HEK293T (cell line): ENCODE data around the gene TSGA10.

ENCODE experiments used
- CTCF ChIA-PET: fragments of 350-600 bp; formaldehyde crosslinking; extraction: SDS; loops from one replicate; lab custom pipeline; 2021; ENCODE audit warnings: antibody characterized with exemption, inconsistent platforms; lab: Yijun Ruan, JAX
- POLR2A ChIA-PET: fragments of 350-600 bp; formaldehyde crosslinking; extraction: SDS; loops from one replicate; lab custom pipeline; 2020; ENCODE audit warnings: antibody characterized with exemption, inconsistent platforms; lab: Yijun Ruan, JAX
- DNase-seq: peaks from one replicate; pipeline ENCODE4 v3.0.0; 2012; ENCODE audit warnings: mixed read lengths; ENCODE audit errors: extremely low spot score
- ARNT ChIP-seq: fragments of 450-650 bp; IDR thresholded peaks from 2 replicates; pipeline ENCODE4 v1.6.1; 2017; ENCODE audit warnings: mild to moderate bottlenecking
- BHLHE40 ChIP-seq: fragments of 450-650 bp; IDR thresholded peaks from 2 replicates; pipeline ENCODE4 v1.6.1; 2016; ENCODE audit warnings: mild to moderate bottlenecking, moderate library complexity, borderline replicate concordance
- CTBP1 ChIP-seq: fragments of 450-650 bp; IDR thresholded peaks from 2 replicates; pipeline ENCODE4 v1.6.1; 2016; ENCODE audit warnings: borderline replicate concordance
- ELF4 ChIP-seq: fragments of 450-650 bp; IDR thresholded peaks from 2 replicates; pipeline ENCODE4 v1.6.1; 2017; ENCODE audit warnings: antibody characterized with exemption
- FOXA1 ChIP-seq: fragments of 450-650 bp; IDR thresholded peaks from 2 replicates; pipeline ENCODE4 v1.6.1; 2016; ENCODE audit warnings: mild to moderate bottlenecking
- FOXK2 ChIP-seq: fragments of 450-650 bp; IDR thresholded peaks from 2 replicates; pipeline ENCODE4 v1.6.1; 2016; ENCODE audit warnings: mild to moderate bottlenecking
- FOXM1 ChIP-seq: fragments of 450-650 bp; IDR thresholded peaks from 2 replicates; pipeline ENCODE4 v1.6.1; 2017; ENCODE audit warnings: mild to moderate bottlenecking, borderline replicate concordance
- HDGF ChIP-seq: fragments of 450-650 bp; IDR thresholded peaks from 2 replicates; pipeline ENCODE4 v1.6.1; 2017; ENCODE audit warnings: antibody characterized with exemption, borderline replicate concordance
- L3MBTL2 ChIP-seq: fragments of 450-650 bp; conservative IDR thresholded peaks from 2 replicates; pipeline ENCODE4 v1.6.1; 2016; ENCODE audit warnings: mild to moderate bottlenecking
- LEF1 ChIP-seq: fragments of 450-650 bp; IDR thresholded peaks from 2 replicates; pipeline ENCODE4 v1.6.1; 2017; ENCODE audit warnings: mild to moderate bottlenecking, borderline replicate concordance
- NFRKB ChIP-seq: fragments of 450-650 bp; IDR thresholded peaks from 2 replicates; pipeline ENCODE4 v1.6.1; 2016; ENCODE audit warnings: mild to moderate bottlenecking, moderate library complexity
- SP1 ChIP-seq: fragments of 450-650 bp; IDR thresholded peaks from 2 replicates; pipeline ENCODE4 v1.6.1; 2017
- SUZ12 ChIP-seq: fragments of 450-650 bp; IDR thresholded peaks from 2 replicates; pipeline ENCODE4 v1.6.1; 2016; ENCODE audit warnings: mild to moderate bottlenecking
- TARDBP ChIP-seq: fragments of 450-650 bp; IDR thresholded peaks from 2 replicates; pipeline ENCODE4 v1.6.1; 2016
- ZNF384 ChIP-seq: fragments of 450-650 bp; IDR thresholded peaks from 2 replicates; pipeline ENCODE4 v1.6.1; 2016
- TF ChIP-seq, protein P1 (sequence below): fragments of 450-650 bp; IDR thresholded peaks from 2 replicates; pipeline ENCODE4 v1.6.1; 2016

Gene TSGA10

DNA sequence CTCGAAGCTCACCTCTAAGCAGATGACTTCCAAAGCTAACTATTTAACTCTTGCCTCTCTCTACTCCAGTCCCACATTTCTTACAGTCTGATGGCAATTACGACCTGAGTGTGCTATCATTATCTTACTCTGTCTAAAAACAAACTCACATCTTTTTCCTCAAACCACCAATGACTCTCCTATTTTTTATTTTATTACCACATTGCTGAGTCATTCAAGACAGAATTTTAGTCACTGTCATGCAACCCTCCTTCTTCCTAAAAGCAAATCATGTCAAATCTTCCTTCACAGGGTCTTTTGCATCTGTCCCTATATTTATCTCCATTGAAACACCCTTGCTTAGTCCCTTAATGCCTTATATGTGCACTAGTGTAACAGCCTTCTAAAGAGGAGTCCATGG, 47.8 kb downstream of the TSGA10 start:
- TF ChIP-seq BHLHE40: no peak
- TF ChIP-seq, protein P1, sequence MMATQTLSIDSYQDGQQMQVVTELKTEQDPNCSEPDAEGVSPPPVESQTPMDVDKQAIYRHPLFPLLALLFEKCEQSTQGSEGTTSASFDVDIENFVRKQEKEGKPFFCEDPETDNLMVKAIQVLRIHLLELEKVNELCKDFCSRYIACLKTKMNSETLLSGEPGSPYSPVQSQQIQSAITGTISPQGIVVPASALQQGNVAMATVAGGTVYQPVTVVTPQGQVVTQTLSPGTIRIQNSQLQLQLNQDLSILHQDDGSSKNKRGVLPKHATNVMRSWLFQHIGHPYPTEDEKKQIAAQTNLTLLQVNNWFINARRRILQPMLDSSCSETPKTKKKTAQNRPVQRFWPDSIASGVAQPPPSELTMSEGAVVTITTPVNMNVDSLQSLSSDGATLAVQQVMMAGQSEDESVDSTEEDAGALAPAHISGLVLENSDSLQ: no peak
- TF ChIP-seq HDGF: no peak
- TF ChIP-seq FOXM1: no peak
- TF ChIP-seq ARNT: no peak
- DNase-seq: no peak
- ChIA-PET POLR2A (no interaction called here), CTCF (no interaction called here)

DNA sequence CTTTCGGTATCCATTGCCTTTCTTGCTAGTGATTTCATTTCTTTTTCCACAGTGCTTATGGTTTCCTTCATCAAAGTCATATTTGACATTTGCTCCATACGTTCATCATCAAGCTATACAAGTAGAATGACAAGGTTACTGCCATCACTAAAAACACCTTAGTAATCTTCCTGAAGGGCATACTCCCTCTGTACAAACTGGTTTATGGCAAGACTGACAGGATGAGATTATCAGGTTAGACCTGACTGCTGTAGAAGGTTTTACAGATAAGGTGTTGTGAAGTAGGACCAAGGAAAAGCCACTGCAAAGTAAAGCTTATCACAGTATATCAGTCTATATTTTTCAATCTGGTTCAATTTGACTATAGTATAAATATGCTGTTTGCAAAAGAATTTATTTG, 50.7 kb downstream of the TSGA10 start:
- ChIA-PET POLR2A (no interaction called here), CTCF (no interaction called here)
- no peak for DNase-seq
- no peak for TF ChIP-seq TARDBP
- TF ChIP-seq LEF1: no peak
- TF ChIP-seq CTBP1: no peak
- TF ChIP-seq SUZ12: no peak
- TF ChIP-seq BHLHE40: no peak
- TF ChIP-seq SP1: no peak
- TF ChIP-seq ARNT: no peak
- no peak for TF ChIP-seq FOXA1
- no peak for TF ChIP-seq NFRKB
- no peak for TF ChIP-seq L3MBTL2
- no peak for TF ChIP-seq FOXK2
- no peak for TF ChIP-seq ZNF384
- TF ChIP-seq HDGF: no peak

DNA sequence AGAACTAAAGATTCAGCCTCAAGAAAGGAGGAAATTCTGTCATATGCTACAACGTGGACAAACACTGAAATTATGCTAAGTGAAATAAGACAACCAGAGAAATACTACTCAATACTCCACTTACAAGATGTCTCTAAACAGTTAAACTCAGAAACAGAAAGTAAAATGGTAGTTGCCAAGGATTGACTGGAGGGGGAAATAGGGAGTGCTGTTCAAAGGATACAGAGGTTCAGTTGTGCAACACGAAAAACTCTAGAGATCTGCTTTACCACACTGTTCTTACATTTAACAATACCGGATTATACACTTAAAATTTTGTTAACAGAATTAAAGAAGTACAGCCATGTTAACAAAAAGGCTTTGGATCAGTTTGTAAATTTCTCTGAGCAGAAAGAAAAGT, 53.0 kb downstream of the TSGA10 start:
- TF ChIP-seq TARDBP (no peak), L3MBTL2 (no peak), SUZ12 (no peak)

DNA sequence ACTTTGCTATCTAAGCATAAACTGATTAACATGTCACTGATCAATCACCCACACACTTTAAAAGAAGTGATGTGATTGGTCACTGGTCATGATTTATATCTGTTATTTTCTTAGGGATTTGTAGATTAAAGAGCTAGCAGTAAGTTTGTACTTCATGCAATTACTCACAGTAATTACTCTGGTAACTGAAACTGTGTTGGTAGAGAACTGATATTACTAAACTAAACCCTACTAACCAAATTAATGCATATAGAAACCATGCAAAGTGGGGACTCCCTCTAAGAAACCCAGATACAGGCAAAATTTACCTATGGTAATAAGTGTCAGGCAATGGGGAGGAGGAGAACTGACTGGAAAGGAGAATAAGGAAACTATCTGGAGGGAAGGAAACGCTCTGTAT, 58.0 kb downstream of the TSGA10 start:
- POLR2A ChIA-PET: no interaction called here
- DNase-seq: no peak
- CTCF ChIA-PET: no interaction called here
- TF ChIP-seq SUZ12 (no peak), HDGF (no peak), ELF4 (no peak)
- TF ChIP-seq, protein P1: no peak

More for the DNA sequence above, 53.0 kb downstream of the TSGA10 start:
- ChIA-PET POLR2A (interaction anchor here (0.7 kb wide), 1 partner anchor 174 kb away, joined by 3 read pairs; no protein-coding TSS in a partner anchor), CTCF (no interaction called here)
- DNase-seq: no peak

DNA sequence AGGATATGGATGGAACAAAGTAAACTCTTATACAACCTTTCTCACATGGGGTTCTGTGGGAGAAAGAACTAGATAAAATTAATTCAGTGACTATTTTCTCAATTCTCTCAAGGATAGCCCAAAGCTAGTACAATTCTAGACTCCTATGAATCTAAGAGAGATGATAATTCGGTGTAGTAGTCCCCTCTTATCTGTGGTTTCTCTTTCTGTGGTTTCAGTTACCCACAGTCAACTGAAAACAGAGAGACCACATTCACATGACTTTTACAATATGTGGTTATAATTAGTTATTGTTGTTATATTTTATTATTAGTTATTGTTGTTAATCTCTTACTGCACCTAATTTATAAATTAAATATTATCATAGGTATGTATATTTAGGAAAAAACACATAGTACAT, 66.7 kb downstream of the TSGA10 start:
- CTCF ChIA-PET: no interaction called here
- POLR2A ChIA-PET: no interaction called here
- DNase-seq: no peak
- TF ChIP-seq ELF4 (no peak), L3MBTL2 (no peak), FOXA1 (no peak)

DNA sequence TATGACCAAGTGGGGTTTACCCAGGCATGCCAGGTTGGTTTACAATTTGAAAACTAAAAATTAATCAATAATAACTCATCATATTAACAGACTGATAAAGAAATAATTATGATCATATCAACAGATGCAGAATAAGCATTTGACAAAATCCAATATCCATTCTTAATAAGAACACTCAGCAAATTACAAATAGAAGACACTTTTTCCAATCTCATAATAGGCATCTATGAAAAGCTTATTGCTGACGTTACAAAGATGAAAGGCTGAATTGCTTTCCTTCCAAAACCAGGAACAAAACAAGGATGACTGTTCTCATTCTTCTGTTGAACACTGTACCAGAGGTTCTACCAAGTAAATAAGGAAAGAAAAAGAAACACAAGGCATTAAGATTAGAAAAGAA, 68.4 kb downstream of the TSGA10 start:
- TF ChIP-seq L3MBTL2 (no peak), ARNT (no peak), ELF4 (no peak), FOXM1 (no peak), FOXA1 (no peak), LEF1 (no peak), TARDBP (no peak), ZNF384 (no peak), HDGF (no peak), SP1 (no peak)
- TF ChIP-seq, protein P1: no peak
- DNase-seq: no peak
- ChIA-PET CTCF (no interaction called here), POLR2A (interaction anchor here (0.9 kb wide), 1 partner anchor 69 kb away, joined by 3 read pairs; no protein-coding TSS in a partner anchor)

DNA sequence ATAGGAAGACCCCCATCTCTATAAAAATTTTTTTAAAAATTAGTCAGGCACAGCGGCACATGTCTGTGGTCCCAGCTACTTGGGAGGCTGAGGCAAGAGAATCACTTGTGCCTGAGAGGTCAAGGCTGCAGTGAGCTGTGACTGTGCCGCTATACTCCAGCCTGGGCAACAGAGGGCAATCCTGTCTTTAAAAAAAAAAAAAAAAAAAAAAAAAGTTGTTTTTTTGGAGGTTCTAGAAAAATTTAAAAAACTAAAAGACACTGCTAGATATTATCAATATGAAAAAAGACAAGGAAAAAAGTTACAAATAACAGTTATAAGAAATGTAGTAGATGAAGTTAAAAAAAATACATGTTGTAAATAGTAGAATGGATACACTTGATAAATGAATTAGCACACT, 69.3 kb downstream of the TSGA10 start:
- POLR2A ChIA-PET: no interaction called here
- TF ChIP-seq ZNF384: peak; percentile 90
- no peak for TF ChIP-seq TARDBP
- no peak for TF ChIP-seq BHLHE40
- DNase-seq: no peak
- CTCF ChIA-PET: no interaction called here

DNA sequence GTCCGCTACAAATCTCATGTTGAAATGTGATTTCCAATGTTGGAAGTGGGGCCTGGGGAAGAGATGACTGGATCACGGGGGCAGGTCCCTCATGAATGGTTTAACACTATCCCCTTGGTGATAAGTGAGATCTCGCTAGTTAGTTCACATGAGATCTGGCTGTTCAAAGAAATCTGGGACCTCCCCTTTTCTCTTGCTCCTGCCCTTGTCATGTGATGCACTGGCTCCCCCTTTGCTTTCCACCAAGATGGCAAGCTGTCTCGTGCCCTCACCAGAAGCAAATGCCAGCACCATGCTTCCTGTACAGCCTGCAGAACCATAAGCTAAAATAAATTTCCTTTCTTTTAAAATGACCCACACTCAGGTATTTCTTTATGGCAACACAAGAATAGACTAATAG, 70.5 kb downstream of the TSGA10 start:
- TF ChIP-seq HDGF (no peak), LEF1 (no peak), FOXM1 (no peak)
- CTCF ChIA-PET: no interaction called here
- POLR2A ChIA-PET: no interaction called here
- DNase-seq: no peak
